Esophagus squamous epithelium (tissue), 4 donors: Measurements from ENCODE around the gene TP63.

Experiments
- CTCF ChIP-seq, 6 experiments: fragments of 450-650 bp in 4 of 6; fragments of 200-600 bp in 2 of 6; sonication (generic) in 2 of 6; IDR thresholded peaks; one replicate each; pipeline ENCODE4 v1.5.1; 2016 to 2019; ENCODE audit warnings: antibody characterized with exemption in 6 of 6, mild to moderate bottlenecking in 4 of 6, moderate library complexity in 4 of 6
- POLR2A ChIP-seq, 4 donors: fragments of 450-650 bp; IDR thresholded peaks; one replicate each; pipeline ENCODE4 v1.6.1; 2017; ENCODE audit warnings: antibody characterized with exemption in 4 of 4, mild to moderate bottlenecking in 4 of 4, moderate library complexity in 3 of 4

GRCh38 chr3:189734061-189734460 lies 102.9 kb downstream of the TP63 start:
- no peak for TF ChIP-seq CTCF (IDR thresholded peaks at IDR 0.05)
- TF ChIP-seq POLR2A (IDR thresholded peaks at IDR 0.05), result no peak
